ENCODE measurements around the gene SPEM1.

DNA sequence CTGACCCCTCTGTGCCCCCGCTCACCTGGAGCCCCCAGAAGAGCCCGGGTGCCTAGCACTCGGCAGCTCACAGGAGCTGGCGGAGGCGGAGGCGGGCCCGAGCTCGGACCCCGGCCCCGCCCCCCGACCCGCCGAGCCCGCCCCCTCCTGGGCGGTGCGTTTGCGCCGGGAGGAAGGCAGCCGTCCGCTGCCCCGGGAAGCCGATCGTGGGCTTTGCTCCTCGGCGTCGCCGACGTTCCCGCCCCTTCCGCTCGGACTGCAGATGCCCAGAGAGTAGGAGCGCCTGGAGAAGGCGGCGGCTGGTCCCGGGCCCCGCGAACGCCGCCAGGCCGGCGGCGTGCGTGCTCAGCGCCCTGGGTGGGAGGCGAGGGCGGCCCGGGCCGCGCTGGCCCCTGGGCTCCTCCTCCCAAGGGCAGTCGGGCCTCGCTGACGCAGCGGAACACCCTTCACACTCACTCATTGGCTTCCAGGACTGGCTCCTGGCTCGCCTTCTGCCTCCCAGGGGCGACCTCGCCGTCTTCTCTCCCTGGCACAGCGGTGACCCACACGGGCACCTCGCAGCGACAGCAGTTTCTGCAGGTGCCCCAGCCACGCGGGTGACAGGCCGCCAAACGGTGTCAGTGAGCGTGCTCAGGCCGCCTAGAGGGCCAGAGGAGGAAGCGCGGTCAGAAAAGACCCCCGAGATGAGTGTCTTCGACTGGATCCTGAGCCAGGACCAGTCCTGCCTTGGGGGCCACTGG lies 25.5 kb upstream of the SPEM1 start, which contains the start of gene PLSCR3:
- TF ChIP-seq POLR2A (IDR thresholded peaks at IDR 0.05; ENCODE audit: low read depth, low read length): peak; percentile 57; the same call in 1 of the 2 replicates
- no peak for TF ChIP-seq TAF1 (IDR thresholded peaks at IDR 0.05; ENCODE audit: borderline replicate concordance, low read depth, low read length)
- no peak for TF ChIP-seq POLR2AphosphoS5 (IDR thresholded peaks at IDR 0.05; ENCODE audit: low read depth, low read length)
